ENCODE data around the gene ASCC2.
"Not testable (repeated sequence)": the region's sequence is repeated elsewhere in the genome, so short reads cannot be mapped to it uniquely, and the experiment has no call there.

Gene ASCC2

GRCh38 chr22:29855611-29856181 is 17.6 kb upstream of the ASCC2 start:
- no peak for DNase-seq (ENCODE audit: low read depth)

GRCh38 chr22:29854432-29854831 is 16.4 kb upstream of the ASCC2 start:
- no peak for DNase-seq (ENCODE audit: low read depth)

- DNase-seq (ENCODE audit: low read depth), result no peak
These were observed 10.0 kb upstream of the ASCC2 start for GRCh38 chr22:29848111-29848510.

- no peak for DNase-seq (ENCODE audit: low read depth)
These were observed 8.2 kb upstream of the ASCC2 start for GRCh38 chr22:29846290-29846689.

- DNase-seq (ENCODE audit: low read depth), result no peak
These were observed 4.7 kb upstream of the ASCC2 start for GRCh38 chr22:29842740-29843139.

GRCh38 chr22:29842172-29842571 is 4.1 kb upstream of the ASCC2 start:
- no peak for DNase-seq (ENCODE audit: low read depth)

GRCh38 chr22:29840498-29840897 is 2.4 kb upstream of the ASCC2 start:
- no peak for DNase-seq (ENCODE audit: low read depth)

- DNase-seq (ENCODE audit: low read depth), result no peak
These were observed 965 bp upstream of the ASCC2 start for GRCh38 chr22:29839039-29839438.

GRCh38 chr22:29838599-29838956 is 504 bp upstream of the ASCC2 start:
- no peak for DNase-seq (ENCODE audit: low read depth)

- not testable (repeated sequence) for DNase-seq (ENCODE audit: low read depth)
These were observed 1.2 kb downstream of the ASCC2 start for GRCh38 chr22:29836791-29837370.

- DNase-seq (ENCODE audit: low read depth), result no peak
These were observed 4.0 kb downstream of the ASCC2 start for GRCh38 chr22:29834046-29834445.

GRCh38 chr22:29833392-29833965 is 4.6 kb downstream of the ASCC2 start:
- no peak for DNase-seq (ENCODE audit: low read depth)

GRCh38 chr22:29831958-29832357 is 6.1 kb downstream of the ASCC2 start:
- no peak for DNase-seq (ENCODE audit: low read depth)

GRCh38 chr22:29831186-29831921 is 6.7 kb downstream of the ASCC2 start:
- no peak for DNase-seq (ENCODE audit: low read depth)

GRCh38 chr22:29830585-29830984 is 7.5 kb downstream of the ASCC2 start:
- no peak for DNase-seq (ENCODE audit: low read depth)

GRCh38 chr22:29827726-29828125 is 10.3 kb downstream of the ASCC2 start:
- not testable (repeated sequence) for DNase-seq (ENCODE audit: low read depth)

- DNase-seq (ENCODE audit: low read depth), result no peak
These were observed 11.0 kb downstream of the ASCC2 start for GRCh38 chr22:29827091-29827490.

- DNase-seq (ENCODE audit: low read depth), result no peak
These were observed 12.5 kb downstream of the ASCC2 start for GRCh38 chr22:29825578-29825977.

GRCh38 chr22:29824677-29825076 is 13.4 kb downstream of the ASCC2 start:
- DNase-seq (ENCODE audit: low read depth), result no peak

GRCh38 chr22:29821291-29822016 is 16.6 kb downstream of the ASCC2 start:
- DNase-seq (ENCODE audit: low read depth), result peak; percentile 79

- no peak for DNase-seq (ENCODE audit: low read depth)
These were observed 17.1 kb downstream of the ASCC2 start for GRCh38 chr22:29820961-29821290.

- DNase-seq (ENCODE audit: low read depth), result no peak
These were observed 18.6 kb downstream of the ASCC2 start for GRCh38 chr22:29819501-29819900.

- DNase-seq (ENCODE audit: low read depth), result no peak
These were observed 20.4 kb downstream of the ASCC2 start for GRCh38 chr22:29817724-29818123.

All from CMK (cell line).